Right ventricle myocardium inferior (tissue), 1 donor: Measurements from ENCODE around the gene TMEM178B. TPM values are rescaled to one million over a fixed set of nuclear protein-coding genes. Genes with fewer than 3 reads are reported as not detected.

Experiments used
- ATAC-seq: fragments of 200-7000 bp; cut with Tn5 transposase; one replicate; pipeline ENCODE4 v1.9.1; 2020; ENCODE audit warnings: mild to moderate bottlenecking, moderate library complexity
- DNase-seq: peaks from one replicate; pipeline ENCODE4 v3.0.0; 2021; ENCODE audit errors: missing footprints
- intact Hi-C: fragments of 100-400 bp; cut with DNase I; formaldehyde crosslinking; loops from one replicate; pipeline ENCODE4 v1.11.0; 2022
- total RNA-seq: library from RNA; stranded (reverse); fragmentation: NEBNext Ultra II Directional; extraction: Animal tissue kit (Norgen Biotek cat#: 25700); gene quantifications from one replicate; pipeline ENCODE4 v1.2.1, GENCODE V29; 2021
- donor health status: DM: no; HTN: yes; CAD: no; lungs with severe emphysema.

The TMEM178B gene
- total RNA-seq, 1 donor from 2014 or later, result 31.7 TPM

DNA sequence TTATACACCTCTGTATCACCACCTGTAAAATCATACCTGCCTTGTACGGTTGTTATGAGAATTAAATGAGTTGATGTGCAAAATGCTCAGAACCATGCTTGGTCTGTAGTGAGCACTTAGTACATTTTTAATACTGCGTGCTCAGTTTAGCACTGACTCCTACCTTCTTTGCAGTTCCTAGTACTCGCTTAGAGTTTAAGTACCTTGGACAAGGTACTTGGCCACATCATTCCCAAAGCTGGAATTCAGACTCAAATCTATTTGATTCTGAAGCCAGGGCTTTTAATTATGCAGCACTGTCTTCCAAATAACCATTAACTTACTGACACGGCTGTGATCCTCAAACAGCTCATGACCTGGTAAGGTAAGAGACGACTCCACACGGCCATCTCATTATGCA, 377.4 kb downstream of the TMEM178B start:
- intact Hi-C loops, result no loop called here
- no peak for ATAC-seq
- no peak for DNase-seq

GRCh38 chr7:141452911-141453310, 379.0 kb downstream of the TMEM178B start:
- intact Hi-C loops, result no loop called here

DNA sequence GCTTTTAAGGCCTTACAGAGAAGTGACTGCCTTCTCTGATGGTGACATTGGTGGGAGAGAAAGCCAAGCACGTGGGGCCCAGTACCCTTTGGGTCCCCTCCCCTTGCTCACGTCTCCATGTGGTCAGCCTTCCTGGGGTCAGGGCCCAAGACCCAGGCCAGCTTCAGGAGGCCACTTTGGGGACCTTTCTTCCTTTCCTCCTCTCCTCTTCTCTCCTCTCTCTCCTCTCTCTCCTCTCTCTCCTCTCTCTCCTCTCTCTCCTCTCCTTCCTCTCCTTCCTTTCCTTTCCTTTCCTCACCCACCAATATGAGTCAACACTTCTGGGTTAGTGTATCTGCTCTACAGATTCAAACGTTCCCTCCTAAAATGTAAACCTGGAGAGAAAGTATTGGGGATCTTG, 380.5 kb downstream of the TMEM178B start:
- ATAC-seq (no peak), DNase-seq (no peak)
- intact Hi-C loops, result no loop called here

More at GRCh38 chr7:141452911-141453310, 379.0 kb downstream of the TMEM178B start:
- ATAC-seq (no peak), DNase-seq (no peak)

- intact Hi-C loops, result no loop called here
- ATAC-seq, result no peak
- DNase-seq, result no peak
These were observed 381.9 kb downstream of the TMEM178B start for GRCh38 chr7:141455723-141456122.

DNA sequence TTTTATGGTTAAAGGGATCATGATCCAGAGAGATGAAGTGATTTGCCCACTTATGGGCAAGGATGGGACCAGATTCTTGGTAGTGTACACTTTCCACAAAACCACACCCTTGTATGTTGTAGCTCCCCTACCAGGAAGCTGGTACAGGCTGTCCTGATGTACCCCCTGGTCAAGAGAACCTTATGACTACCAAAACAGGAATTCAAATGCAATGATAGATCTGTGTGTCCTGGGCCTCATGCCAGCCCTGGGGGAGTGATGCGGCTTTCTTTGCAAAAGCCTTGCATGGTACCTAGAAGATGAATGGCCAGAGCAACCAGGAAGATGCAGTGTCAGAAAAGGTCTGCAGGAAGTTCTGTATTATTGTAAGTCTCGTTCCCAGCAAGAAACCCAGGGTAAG, 382.4 kb downstream of the TMEM178B start:
- no peak for DNase-seq
- ATAC-seq, result no peak

GRCh38 chr7:141456711-141457110, 382.8 kb downstream of the TMEM178B start:
- DNase-seq, result no peak
- intact Hi-C loops, result no loop called here

More for the DNA sequence above, 382.4 kb downstream of the TMEM178B start:
- intact Hi-C loops, result no loop called here

GRCh38 chr7:141460781-141461715, 387.2 kb downstream of the TMEM178B start:
- intact Hi-C loops, result no loop called here
- ATAC-seq (peak; percentile 61), DNase-seq (no peak)

More at GRCh38 chr7:141456711-141457110, 382.8 kb downstream of the TMEM178B start:
- ATAC-seq, result no peak

- intact Hi-C loops, result no loop called here
- ATAC-seq, result no peak
- no peak for DNase-seq
These were observed 388.1 kb downstream of the TMEM178B start for GRCh38 chr7:141461924-141462323.

DNA sequence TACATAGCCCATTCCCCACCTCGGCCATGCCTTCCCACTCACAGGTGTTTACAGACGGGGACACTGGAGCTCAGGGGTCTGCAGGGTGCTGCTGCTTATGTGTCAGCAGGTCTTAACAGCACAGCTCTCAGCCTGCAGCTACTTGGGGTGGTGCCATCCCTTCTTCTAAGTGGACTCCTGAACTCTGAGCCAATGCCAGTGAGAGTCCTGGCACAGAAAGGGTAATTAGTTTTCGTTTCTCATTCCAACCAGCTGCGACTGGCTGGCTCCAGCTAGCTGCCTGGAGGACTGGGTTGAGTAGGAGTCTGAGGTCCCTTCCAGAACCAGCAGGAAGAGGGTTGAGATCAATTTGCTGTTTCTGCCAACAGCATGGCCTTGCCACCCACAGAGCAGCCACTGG, 389.1 kb downstream of the TMEM178B start:
- intact Hi-C loops, result no loop called here
- ATAC-seq (peak; percentile 64), DNase-seq (no peak)

- no peak for DNase-seq
- no peak for ATAC-seq
- intact Hi-C loops, result no loop called here
These were observed 390.1 kb downstream of the TMEM178B start for GRCh38 chr7:141463986-141464385.

GRCh38 chr7:141464551-141464950, 390.7 kb downstream of the TMEM178B start:
- intact Hi-C loops, result no loop called here
- DNase-seq (no peak), ATAC-seq (no peak)

GRCh38 chr7:141466151-141466904, 392.5 kb downstream of the TMEM178B start:
- ATAC-seq (no peak), DNase-seq (no peak)
- intact Hi-C loops, result no loop called here

GRCh38 chr7:141468341-141468740, 394.5 kb downstream of the TMEM178B start:
- DNase-seq, result no peak
- no peak for ATAC-seq
- intact Hi-C loops, result no loop called here

DNA sequence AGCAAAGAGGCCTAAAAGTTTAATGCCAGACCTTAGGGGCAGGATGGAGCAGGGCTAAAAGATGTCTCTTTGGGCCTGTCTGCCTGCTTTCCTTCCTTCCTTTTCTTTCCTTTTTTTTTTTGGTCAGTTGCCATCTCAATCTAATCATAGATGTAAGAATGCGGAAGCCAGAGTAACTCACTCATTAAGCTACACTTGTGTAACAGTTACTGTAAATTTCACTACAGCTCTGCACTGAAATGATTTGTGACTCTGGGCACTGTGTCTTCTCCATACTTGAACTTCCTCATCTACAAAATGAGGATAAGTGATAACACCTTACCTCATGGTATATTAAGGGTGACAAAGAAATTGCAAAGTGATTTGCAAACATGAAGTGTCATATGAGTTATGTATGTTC, 401.8 kb downstream of the TMEM178B start:
- no peak for ATAC-seq
- no peak for DNase-seq
- intact Hi-C loops, result no loop called here

DNA sequence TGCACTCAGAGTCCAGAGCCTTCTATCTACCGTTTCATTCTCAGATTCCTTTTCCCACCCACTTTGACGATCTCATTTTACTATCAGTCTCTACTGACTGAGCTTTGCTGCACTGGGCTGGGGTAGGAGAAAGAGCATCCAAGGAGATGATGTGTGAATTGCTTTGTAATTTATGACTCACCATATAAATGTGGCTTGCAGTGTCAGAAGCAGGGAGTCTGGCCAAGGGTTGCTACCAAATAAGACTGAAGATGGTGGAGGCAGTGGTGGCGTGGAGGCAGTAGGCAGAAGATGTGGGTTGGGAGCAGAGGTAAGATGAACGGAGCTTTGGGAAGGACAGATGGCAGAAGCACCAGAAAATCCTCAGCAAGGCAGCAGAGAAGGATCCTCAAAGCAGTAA, 404.0 kb downstream of the TMEM178B start:
- intact Hi-C loops, result no loop called here
- ATAC-seq (peak; percentile 40), DNase-seq (no peak)

DNA sequence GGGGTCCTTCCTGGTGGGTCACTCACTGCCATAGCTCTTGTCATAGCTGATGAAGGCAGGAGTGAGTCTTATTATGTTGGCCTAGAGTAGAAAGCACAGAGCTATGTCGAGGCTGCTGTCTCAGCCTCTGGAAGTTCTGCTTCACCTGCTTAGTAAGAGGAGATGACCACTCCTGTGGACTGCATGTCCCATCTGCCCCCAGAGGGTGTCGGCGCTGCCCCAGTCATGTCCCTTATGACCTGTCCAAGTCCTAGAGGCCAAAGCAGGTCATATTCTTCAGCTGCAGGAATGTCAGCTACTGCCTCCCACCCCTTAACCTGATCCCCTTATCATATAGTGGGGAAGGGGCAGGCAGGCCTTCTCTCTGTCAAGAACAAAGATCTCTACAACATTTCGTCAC, 405.0 kb downstream of the TMEM178B start:
- ATAC-seq (no peak), DNase-seq (no peak)

GRCh38 chr7:141480953-141481352, 407.1 kb downstream of the TMEM178B start:
- ATAC-seq (no peak), DNase-seq (no peak)
- intact Hi-C loops, result no loop called here

More for the DNA sequence above, 405.0 kb downstream of the TMEM178B start:
- intact Hi-C loops, result no loop called here

DNA sequence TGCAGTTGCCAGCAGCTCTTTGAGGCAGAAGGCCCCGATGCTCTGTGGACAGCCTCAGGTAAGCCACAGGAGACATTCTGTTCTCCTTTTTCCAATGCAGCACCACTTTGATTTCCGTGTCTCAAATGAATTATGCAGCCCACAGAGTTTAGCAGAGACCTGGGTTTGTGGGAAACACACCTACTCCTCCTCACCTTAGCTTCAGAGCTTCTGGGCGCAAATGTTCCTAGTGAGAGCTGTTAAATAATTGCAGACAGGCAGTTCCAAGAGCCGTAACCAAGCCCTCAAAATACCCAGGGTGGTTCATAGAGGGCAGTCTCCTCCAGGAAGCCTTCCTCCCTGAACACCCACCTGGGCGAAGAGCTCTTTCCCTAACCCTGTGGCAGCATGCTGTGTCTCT, 408.1 kb downstream of the TMEM178B start:
- no peak for DNase-seq
- no peak for ATAC-seq
- intact Hi-C loops, result no loop called here

DNA sequence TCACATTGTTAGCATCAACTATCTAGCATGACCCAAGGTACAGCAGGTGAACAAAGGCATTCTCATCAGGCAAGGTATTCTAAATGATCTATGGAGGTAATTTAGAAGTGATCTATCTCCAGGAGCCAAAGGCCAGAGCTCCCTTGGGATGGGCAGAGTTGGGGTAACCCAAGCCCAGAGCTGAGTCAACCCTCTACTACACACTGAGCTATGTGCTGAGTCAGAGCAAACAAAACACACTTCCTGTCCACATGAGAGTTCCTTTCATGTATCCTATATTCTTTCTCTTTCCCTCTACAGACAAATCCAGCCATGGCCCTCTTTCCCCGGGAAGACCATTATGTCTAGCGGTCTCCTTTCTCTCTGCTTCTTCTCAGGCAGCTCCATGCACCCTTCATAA, 409.2 kb downstream of the TMEM178B start:
- DNase-seq (no peak), ATAC-seq (no peak)
- intact Hi-C loops, result no loop called here

GRCh38 chr7:141484907-141485306, 411.0 kb downstream of the TMEM178B start:
- ATAC-seq (no peak), DNase-seq (no peak)
- intact Hi-C loops, result no loop called here
